ENCODE data around the gene RASSF8.

DNA sequence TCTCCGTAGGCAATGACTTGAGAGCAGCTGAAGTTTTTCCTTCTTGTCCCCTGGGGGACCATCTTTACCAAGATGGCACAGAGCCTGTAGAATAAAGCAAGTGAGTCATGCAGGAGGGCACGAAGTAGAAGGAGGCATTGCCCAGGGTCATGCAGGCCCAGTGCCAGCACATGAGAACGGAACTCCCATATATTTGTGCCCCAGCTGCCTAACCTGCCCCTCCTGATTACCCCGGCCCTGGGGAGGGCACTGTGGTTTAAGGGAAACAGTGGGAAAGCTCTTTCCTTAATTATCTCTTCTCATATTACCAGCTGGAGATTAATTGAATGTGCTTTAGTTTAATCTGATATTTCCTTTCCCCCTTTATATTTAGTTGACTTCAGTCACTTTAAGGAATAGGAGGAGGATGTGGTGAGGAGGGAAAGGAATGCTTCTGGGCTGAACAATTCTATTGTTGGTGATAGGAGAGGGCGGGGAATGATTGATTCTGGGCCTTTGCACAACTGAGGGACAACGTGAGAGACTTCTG lies 51.9 kb downstream of the RASSF8 start:
- no peak for TF ChIP-seq SMARCE1 (IDR thresholded peaks at IDR 0.05)
- TF ChIP-seq HCFC1 (IDR thresholded peaks at IDR 0.05; ENCODE audit: low read depth, low read length), result no peak
- no peak for TF ChIP-seq CREB1 (IDR thresholded peaks at IDR 0.05)
- TF ChIP-seq CREB1 (CRISPR knock-in tag; IDR thresholded peaks at IDR 0.05), result no peak
- TF ChIP-seq, protein P1, sequence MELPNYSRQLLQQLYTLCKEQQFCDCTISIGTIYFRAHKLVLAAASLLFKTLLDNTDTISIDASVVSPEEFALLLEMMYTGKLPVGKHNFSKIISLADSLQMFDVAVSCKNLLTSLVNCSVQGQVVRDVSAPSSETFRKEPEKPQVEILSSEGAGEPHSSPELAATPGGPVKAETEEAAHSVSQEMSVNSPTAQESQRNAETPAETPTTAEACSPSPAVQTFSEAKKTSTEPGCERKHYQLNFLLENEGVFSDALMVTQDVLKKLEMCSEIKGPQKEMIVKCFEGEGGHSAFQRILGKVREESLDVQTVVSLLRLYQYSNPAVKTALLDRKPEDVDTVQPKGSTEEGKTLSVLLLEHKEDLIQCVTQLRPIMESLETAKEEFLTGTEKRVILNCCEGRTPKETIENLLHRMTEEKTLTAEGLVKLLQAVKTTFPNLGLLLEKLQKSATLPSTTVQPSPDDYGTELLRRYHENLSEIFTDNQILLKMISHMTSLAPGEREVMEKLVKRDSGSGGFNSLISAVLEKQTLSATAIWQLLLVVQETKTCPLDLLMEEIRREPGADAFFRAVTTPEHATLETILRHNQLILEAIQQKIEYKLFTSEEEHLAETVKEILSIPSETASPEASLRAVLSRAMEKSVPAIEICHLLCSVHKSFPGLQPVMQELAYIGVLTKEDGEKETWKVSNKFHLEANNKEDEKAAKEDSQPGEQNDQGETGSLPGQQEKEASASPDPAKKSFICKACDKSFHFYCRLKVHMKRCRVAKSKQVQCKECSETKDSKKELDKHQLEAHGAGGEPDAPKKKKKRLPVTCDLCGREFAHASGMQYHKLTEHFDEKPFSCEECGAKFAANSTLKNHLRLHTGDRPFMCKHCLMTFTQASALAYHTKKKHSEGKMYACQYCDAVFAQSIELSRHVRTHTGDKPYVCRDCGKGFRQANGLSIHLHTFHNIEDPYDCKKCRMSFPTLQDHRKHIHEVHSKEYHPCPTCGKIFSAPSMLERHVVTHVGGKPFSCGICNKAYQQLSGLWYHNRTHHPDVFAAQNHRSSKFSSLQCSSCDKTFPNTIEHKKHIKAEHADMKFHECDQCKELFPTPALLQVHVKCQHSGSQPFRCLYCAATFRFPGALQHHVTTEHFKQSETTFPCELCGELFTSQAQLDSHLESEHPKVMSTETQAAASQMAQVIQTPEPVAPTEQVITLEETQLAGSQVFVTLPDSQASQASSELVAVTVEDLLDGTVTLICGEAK (IDR thresholded peaks at IDR 0.05), result no peak
- TF ChIP-seq, protein P1 (CRISPR knock-in tag; IDR thresholded peaks at IDR 0.05), result no peak
